ENCODE measurements around the gene FEV. TPM values are rescaled to one million over a fixed set of nuclear protein-coding genes. Genes with fewer than 3 reads are reported as not detected.

The FEV gene
- total and polyA plus RNA-seq, 2 experiments from 2014 or later: not detected

DNA sequence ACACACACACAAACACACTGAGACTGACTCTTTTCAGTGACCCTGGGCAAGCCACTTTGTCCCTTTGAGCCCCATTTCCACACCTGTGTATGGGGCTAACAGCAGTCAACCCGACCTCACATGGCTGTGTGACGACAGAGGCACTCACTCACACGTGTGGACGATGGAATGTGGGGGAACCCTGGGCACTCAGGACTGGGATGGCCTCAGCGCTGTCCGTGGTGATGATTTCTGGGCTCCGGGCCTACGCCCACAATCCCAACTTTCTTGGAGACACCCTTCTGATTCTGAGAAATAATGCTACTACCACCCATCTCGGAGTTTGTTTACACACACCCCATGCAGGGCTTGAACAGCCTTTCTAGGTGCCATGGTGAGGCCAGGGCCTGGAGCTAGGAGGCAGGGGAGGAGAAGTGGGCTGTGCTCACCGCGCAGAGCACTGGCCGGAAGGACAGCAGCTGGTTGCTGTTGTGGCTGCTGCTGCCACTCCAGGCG is 6.7 kb upstream of the FEV start:
- Histone ChIP-seq H3K9me3 (ENCODE audit: low read depth) (no peaks in the 10 kb centered on the region), H3K27me3 (peaks cover 98% of the 10 kb centered on the region), H3K4me3 (no peak overlapping the region), H3K4me1 (ENCODE audit: low read depth) (peaks cover 4% of the 10 kb centered on the region), H3K27ac (no peak overlapping the region), H3K36me3 (no peaks in the 10 kb centered on the region)
- DNase-seq (ENCODE audit: low read depth in 1 of 2, low spot score in 1 of 2): peak; percentile 37 to 54
- TF ChIP-seq, protein P1, sequence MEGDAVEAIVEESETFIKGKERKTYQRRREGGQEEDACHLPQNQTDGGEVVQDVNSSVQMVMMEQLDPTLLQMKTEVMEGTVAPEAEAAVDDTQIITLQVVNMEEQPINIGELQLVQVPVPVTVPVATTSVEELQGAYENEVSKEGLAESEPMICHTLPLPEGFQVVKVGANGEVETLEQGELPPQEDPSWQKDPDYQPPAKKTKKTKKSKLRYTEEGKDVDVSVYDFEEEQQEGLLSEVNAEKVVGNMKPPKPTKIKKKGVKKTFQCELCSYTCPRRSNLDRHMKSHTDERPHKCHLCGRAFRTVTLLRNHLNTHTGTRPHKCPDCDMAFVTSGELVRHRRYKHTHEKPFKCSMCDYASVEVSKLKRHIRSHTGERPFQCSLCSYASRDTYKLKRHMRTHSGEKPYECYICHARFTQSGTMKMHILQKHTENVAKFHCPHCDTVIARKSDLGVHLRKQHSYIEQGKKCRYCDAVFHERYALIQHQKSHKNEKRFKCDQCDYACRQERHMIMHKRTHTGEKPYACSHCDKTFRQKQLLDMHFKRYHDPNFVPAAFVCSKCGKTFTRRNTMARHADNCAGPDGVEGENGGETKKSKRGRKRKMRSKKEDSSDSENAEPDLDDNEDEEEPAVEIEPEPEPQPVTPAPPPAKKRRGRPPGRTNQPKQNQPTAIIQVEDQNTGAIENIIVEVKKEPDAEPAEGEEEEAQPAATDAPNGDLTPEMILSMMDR (IDR thresholded peaks at IDR 0.05; ENCODE audit: low read depth, low read length): no peak

DNA sequence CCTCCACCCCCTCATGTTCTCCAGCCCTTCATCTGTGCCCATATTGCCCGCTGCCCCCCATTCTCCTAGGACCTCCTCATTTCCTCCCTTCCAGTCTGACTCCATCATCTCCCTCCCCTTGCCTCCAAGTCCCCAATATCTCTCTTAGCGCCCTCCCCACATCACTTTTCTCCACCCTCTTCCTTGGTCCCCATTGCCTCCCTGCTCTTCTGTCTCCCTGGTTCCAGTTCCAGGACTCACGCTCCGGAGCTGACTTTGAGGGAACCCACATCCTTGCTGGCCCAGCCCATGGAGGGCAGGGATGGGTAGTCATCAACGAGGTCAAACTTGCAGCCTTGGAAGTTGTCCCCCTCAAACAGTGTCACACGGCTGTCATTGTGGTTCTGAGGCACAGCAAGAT is 5.6 kb upstream of the FEV start:
- TF ChIP-seq, protein P1 (IDR thresholded peaks at IDR 0.05; ENCODE audit: low read depth, low read length): no peak
- Histone ChIP-seq H3K27me3 (peaks cover 100% of the 10 kb centered on the region), H3K36me3 (no peaks in the 10 kb centered on the region), H3K27ac (no peak overlapping the region), H3K4me1 (ENCODE audit: low read depth) (peaks cover 4% of the 10 kb centered on the region), H3K4me3 (no peak overlapping the region), H3K9me3 (ENCODE audit: low read depth) (no peaks in the 10 kb centered on the region)
- DNase-seq (ENCODE audit: low read depth in 1 of 2, low spot score in 1 of 2): no peak

DNA sequence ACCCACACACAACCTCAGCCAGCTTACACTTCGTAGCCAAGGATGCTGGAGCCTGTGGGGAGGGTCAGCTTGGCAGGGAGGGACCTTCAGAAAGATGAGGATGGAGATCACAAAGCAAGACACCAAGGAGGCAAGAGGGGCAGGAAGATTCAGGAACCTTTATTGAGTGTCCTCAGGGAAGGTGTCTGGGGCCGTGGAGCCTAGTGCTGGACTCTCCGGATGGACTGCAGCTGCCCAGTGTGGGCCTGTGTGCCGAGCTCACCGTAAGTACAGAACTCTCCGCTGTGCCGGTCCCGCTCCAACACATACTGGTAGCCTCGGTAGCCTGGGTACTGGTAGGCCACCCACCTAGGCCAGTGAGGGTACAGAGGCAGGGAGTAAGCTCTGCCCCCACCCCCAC is 5.1 kb upstream of the FEV start:
- TF ChIP-seq, protein P1 (IDR thresholded peaks at IDR 0.05; ENCODE audit: low read depth, low read length): no peak
- no peak for DNase-seq (ENCODE audit: low read depth in 1 of 2, low spot score in 1 of 2)
- Histone ChIP-seq H3K27me3 (peaks cover 100% of the 10 kb centered on the region), H3K36me3 (no peaks in the 10 kb centered on the region), H3K4me1 (ENCODE audit: low read depth) (peaks cover 5% of the 10 kb centered on the region), H3K9me3 (ENCODE audit: low read depth) (no peaks in the 10 kb centered on the region), H3K4me3 (no peak overlapping the region), H3K27ac (no peak overlapping the region)

DNA sequence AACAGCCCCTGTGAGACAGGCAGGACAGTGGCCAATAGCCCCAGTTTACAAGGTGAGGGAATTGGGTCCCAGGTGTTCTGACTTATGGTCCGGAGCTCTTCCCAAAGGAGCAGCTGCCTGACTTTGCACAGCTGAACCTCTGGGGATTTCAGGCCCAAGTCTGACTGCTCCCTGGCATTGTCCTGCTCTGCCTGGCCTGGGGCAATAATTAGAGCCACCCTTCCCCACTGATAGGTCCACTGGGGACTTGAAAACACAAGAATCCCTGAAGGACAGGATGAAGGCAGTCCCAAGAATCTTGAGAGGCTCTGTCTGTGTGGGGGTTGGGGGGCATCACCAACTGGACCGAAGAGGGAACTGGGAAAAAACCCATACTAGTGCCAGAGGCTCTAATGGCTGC is 3.7 kb upstream of the FEV start:
- no peaks in the 10 kb centered on the region for H3K36me3 ChIP-seq
- TF ChIP-seq, protein P1 (IDR thresholded peaks at IDR 0.05; ENCODE audit: low read depth, low read length): no peak

DNA sequence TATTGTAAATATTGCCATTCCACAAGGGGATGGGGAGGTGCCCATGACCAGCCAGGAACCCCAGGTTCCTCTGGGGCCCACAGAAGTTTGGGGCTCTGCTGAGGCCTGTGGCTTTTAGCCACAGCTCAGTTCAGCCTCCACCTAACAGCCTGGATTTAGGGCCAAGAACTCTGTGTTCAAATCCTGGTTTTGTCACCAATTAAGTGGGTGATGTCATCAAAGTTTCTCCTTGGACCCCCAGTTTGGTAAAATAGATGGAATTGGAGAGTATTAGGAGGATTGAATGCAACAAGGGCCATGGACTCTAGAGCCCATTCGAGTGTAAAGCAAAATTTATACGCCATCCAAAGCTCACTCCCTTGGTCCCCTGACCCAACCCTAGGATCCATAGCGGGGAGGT is 3.2 kb upstream of the FEV start:
- peaks cover 5% of the 10 kb centered on the region for H3K4me1 ChIP-seq (ENCODE audit: low read depth)
- TF ChIP-seq, protein P1 (IDR thresholded peaks at IDR 0.05; ENCODE audit: low read depth, low read length): no peak
- no peak for DNase-seq (ENCODE audit: low read depth in 1 of 2, low spot score in 1 of 2)
- H3K27me3 ChIP-seq: peaks cover 100% of the 10 kb centered on the region
- no peak overlapping the region for H3K4me3 ChIP-seq
- no peaks in the 10 kb centered on the region for H3K36me3 ChIP-seq
- H3K9me3 ChIP-seq (ENCODE audit: low read depth): no peaks in the 10 kb centered on the region
- H3K27ac ChIP-seq: no peak overlapping the region

More for the DNA sequence above, 3.7 kb upstream of the FEV start:
- H3K9me3 ChIP-seq (ENCODE audit: low read depth): no peaks in the 10 kb centered on the region
- peaks cover 7% of the 10 kb centered on the region for H3K4me1 ChIP-seq (ENCODE audit: low read depth)
- H3K27me3 ChIP-seq: peaks cover 100% of the 10 kb centered on the region
- no peak overlapping the region for H3K27ac ChIP-seq
- DNase-seq (ENCODE audit: low read depth in 1 of 2, low spot score in 1 of 2): no peak
- H3K4me3 ChIP-seq: no peak overlapping the region

All from cardiac muscle cell (in vitro differentiated cells and primary cell).